NCI-H187 treated with DMSO at 0.1 percent for 48 hours (cell line): ENCODE results near the gene ZBTB9.

Experiments
- DNase-seq: peaks from one replicate; lab custom pipeline; 2025; lab: John Stamatoyannopoulos, UW

Gene ZBTB9

GRCh38 chr6:33454009-33454946 lies at the start of gene ZBTB9:
Gene ZBTB9, plus strand, starts transcription at chr6:33454576. Its CDS starts 525 bp downstream, at chr6:33455101.
- DNase-seq: peak; percentile 79

GRCh38 chr6:33404884-33405283 lies 49.5 kb upstream of the ZBTB9 start:
- no peak for DNase-seq

GRCh38 chr6:33405386-33405940 lies 48.9 kb upstream of the ZBTB9 start:
- DNase-seq: no peak

GRCh38 chr6:33406126-33406525 lies 48.2 kb upstream of the ZBTB9 start:
- DNase-seq: no peak

GRCh38 chr6:33407132-33407718 lies 47.2 kb upstream of the ZBTB9 start:
- DNase-seq: no peak

GRCh38 chr6:33410050-33410710 lies 44.2 kb upstream of the ZBTB9 start:
- peak; percentile 80 for DNase-seq

- DNase-seq: no peak
Observed at GRCh38 chr6:33410711-33411631, 43.4 kb upstream of the ZBTB9 start, which contains the start of gene PHF1. Gene PHF1, plus strand, starts transcription at chr6:33411014. Its CDS starts 1,250 bp downstream, at chr6:33412264.

GRCh38 chr6:33411632-33412005 lies 42.8 kb upstream of the ZBTB9 start:
- no peak for DNase-seq

GRCh38 chr6:33412140-33413009 lies 42.0 kb upstream of the ZBTB9 start:
- no peak for DNase-seq

GRCh38 chr6:33413241-33414120 lies 40.9 kb upstream of the ZBTB9 start:
- no peak for DNase-seq

- no peak for DNase-seq
Observed at GRCh38 chr6:33414592-33415271, 39.6 kb upstream of the ZBTB9 start.

- no peak for DNase-seq
Observed at GRCh38 chr6:33415831-33416230, 38.5 kb upstream of the ZBTB9 start.

GRCh38 chr6:33416386-33417127 lies 37.8 kb upstream of the ZBTB9 start:
- DNase-seq: no peak

- no peak for DNase-seq
Observed at GRCh38 chr6:33417128-33417902, 37.1 kb upstream of the ZBTB9 start.

- peak; percentile 92 for DNase-seq
Observed at GRCh38 chr6:33417903-33418689, 36.3 kb upstream of the ZBTB9 start, which contains the start of gene CUTA. Gene CUTA, minus strand, starts transcription at chr6:33418107. Its CDS starts 107 bp downstream, at chr6:33418000.

GRCh38 chr6:33418690-33419291 lies 35.6 kb upstream of the ZBTB9 start:
- DNase-seq: no peak
